PFSK-1 (cell line): ENCODE results near the gene SMC4.

Experiments
- FOXP2 ChIP-seq: optimal IDR thresholded peaks from 2 replicates; pipeline ENCODE3; 2011; ENCODE audit warnings: borderline replicate concordance, control low read depth, inconsistent platforms; ENCODE audit not compliant: insufficient read depth; ENCODE audit errors: extremely low read length, extremely low read depth
- POLR2AphosphoS5 ChIP-seq: IDR thresholded peaks from 2 replicates; pipeline ENCODE4 v1.6.1; 2012; ENCODE audit warnings: low read depth, mild to moderate bottlenecking, control low read depth, low read length, moderate library complexity
- REST ChIP-seq, 2 experiments: IDR thresholded peaks; 2 replicates each; pipeline versions ENCODE4 v1.6.1 to v1.8.0; 2011 to 2012; ENCODE audit warnings: low read depth in 2 of 2, low read length in 2 of 2, control low read depth in 1 of 2, inconsistent platforms in 1 of 2, mild to moderate bottlenecking in 1 of 2, moderate library complexity in 1 of 2; ENCODE audit not compliant: insufficient read depth in 1 of 2
- SIN3A ChIP-seq: IDR thresholded peaks from 2 replicates; pipeline ENCODE4 v1.6.1; 2012; ENCODE audit warnings: mild to moderate bottlenecking, low read length, moderate library complexity, borderline replicate concordance; ENCODE audit not compliant: insufficient read depth
- TAF1 ChIP-seq: IDR thresholded peaks from 2 replicates; pipeline ENCODE4 v1.6.1; 2012; ENCODE audit warnings: low read length, control low read depth, borderline replicate concordance; ENCODE audit not compliant: insufficient read depth

SMC4 gene

GRCh38 chr3:160409812-160410610 lies 10.6 kb downstream of the SMC4 start:
- TF ChIP-seq FOXP2 (no peak), POLR2AphosphoS5 (no peak), SIN3A (no peak), REST (IDR thresholded peaks at IDR 0.05; ENCODE audit: insufficient read depth in 1 of 2, low read depth in 2 of 2, low read length in 2 of 2) (no peak)

- TF ChIP-seq REST (IDR thresholded peaks at IDR 0.05; ENCODE audit: insufficient read depth in 1 of 2, low read depth in 2 of 2, low read length in 2 of 2) (no peak), FOXP2 (no peak), POLR2AphosphoS5 (no peak), SIN3A (no peak), TAF1 (no peak)
Observed at GRCh38 chr3:160412477-160412876, 13.0 kb downstream of the SMC4 start.

GRCh38 chr3:160413613-160414248 lies 14.3 kb downstream of the SMC4 start:
- TF ChIP-seq REST (IDR thresholded peaks at IDR 0.05; ENCODE audit: insufficient read depth in 1 of 2, low read depth in 2 of 2, low read length in 2 of 2) (no peak), TAF1 (no peak), FOXP2 (no peak), SIN3A (no peak), POLR2AphosphoS5 (no peak)

- TF ChIP-seq SIN3A (no peak), POLR2AphosphoS5 (no peak), FOXP2 (no peak), TAF1 (no peak), REST (IDR thresholded peaks at IDR 0.05; ENCODE audit: insufficient read depth in 1 of 2, low read depth in 2 of 2, low read length in 2 of 2) (no peak)
Observed at GRCh38 chr3:160417311-160417710, 17.9 kb downstream of the SMC4 start.
